MG63 (cell line): Measurements from ENCODE around the gene MYO1G. TPM values are rescaled to one million over a fixed set of nuclear protein-coding genes. Genes with fewer than 3 reads are reported as not detected.
"Not testable (repeated sequence)": the region's sequence is repeated elsewhere in the genome, so short reads cannot be mapped to it uniquely, and the experiment has no call there.

ENCODE experiments used
- DNase-seq: peaks from one replicate; pipeline ENCODE4 v3.0.0-alpha.2; 2020
- H3K27me3 ChIP-seq: fragments of 250-450 bp; sonication (Bioruptor Pico); 2 replicates; pipeline ENCODE4 v1.5.1; 2020; ENCODE audit warnings: mild to moderate bottlenecking, moderate library complexity
- H3K36me3 ChIP-seq: fragments of 250-450 bp; sonication (Bioruptor Pico); 2 replicates; pipeline ENCODE4 v1.5.1; 2020; ENCODE audit warnings: mild to moderate bottlenecking, moderate library complexity
- H3K4me3 ChIP-seq: fragments of 250-450 bp; sonication (Bioruptor Pico); 2 replicates; pipeline ENCODE4 v1.5.1; 2020; ENCODE audit warnings: mild to moderate bottlenecking, moderate library complexity
- H3K9me3 ChIP-seq: fragments of 250-450 bp; sonication (Bioruptor Pico); 2 replicates; pipeline ENCODE4 v1.5.1; 2020; ENCODE audit warnings: mild to moderate bottlenecking, moderate library complexity
- total RNA-seq: library from RNA; depleted of rRNA; stranded (reverse); fragments of >200 nt; shearing (Covaris generic); gene quantifications from 2 replicates; pipeline ENCODE4 v1.2.3, GENCODE V29; 2014; ENCODE audit warnings: low replicate concordance; rRNA removed

MYO1G gene
- 0.03 TPM in 1 of 2 replicates, not detected in the other for total RNA-seq

GRCh38 chr7:44978511-44979366, at the start of gene MYO1G:
MYO1G (minus strand) TSS chr7:44979015; CDS start chr7:44978961, 54 bp downstream.
- H3K27me3 ChIP-seq, result no peaks in the 10 kb centered on the region
- no peak within 1 kb of the TSS for H3K4me3 ChIP-seq
- peaks cover 27% of the 10 kb centered on the region for H3K36me3 ChIP-seq
- H3K9me3 ChIP-seq, result no peaks in the 10 kb centered on the region
- DNase-seq, result no peak

GRCh38 chr7:45028138-45028919, 49.5 kb upstream of the MYO1G start:
- H3K36me3 ChIP-seq, result peaks cover 9% of the 10 kb centered on the region
- no peak overlapping the region for H3K4me3 ChIP-seq
- DNase-seq, result no peak
- H3K27me3 ChIP-seq, result no peaks in the 10 kb centered on the region
- no peaks in the 10 kb centered on the region for H3K9me3 ChIP-seq

- H3K9me3 ChIP-seq, result no peaks in the 10 kb centered on the region
- H3K27me3 ChIP-seq, result no peaks in the 10 kb centered on the region
- H3K36me3 ChIP-seq, result peaks cover 9% of the 10 kb centered on the region
- H3K4me3 ChIP-seq, result no peak overlapping the region
- DNase-seq, result no peak
Observed at GRCh38 chr7:45027774-45028114, 48.9 kb upstream of the MYO1G start.

- no peak for DNase-seq
- Histone ChIP-seq H3K36me3 (peaks cover 9% of the 10 kb centered on the region), H3K27me3 (no peaks in the 10 kb centered on the region), H3K9me3 (no peaks in the 10 kb centered on the region), H3K4me3 (no peak overlapping the region)
Observed at GRCh38 chr7:45026984-45027773, 48.4 kb upstream of the MYO1G start.

- DNase-seq, result no peak
- no peaks in the 10 kb centered on the region for H3K27me3 ChIP-seq
- H3K4me3 ChIP-seq, result no peak overlapping the region
- no peaks in the 10 kb centered on the region for H3K9me3 ChIP-seq
- peaks cover 9% of the 10 kb centered on the region for H3K36me3 ChIP-seq
Observed at GRCh38 chr7:45026013-45026412, 47.2 kb upstream of the MYO1G start.

GRCh38 chr7:45025473-45025872, 46.7 kb upstream of the MYO1G start:
- H3K27me3 ChIP-seq, H3K9me3 ChIP-seq, DNase-seq: not testable (repeated sequence)

GRCh38 chr7:45024126-45024744, 45.4 kb upstream of the MYO1G start:
- H3K36me3 ChIP-seq, result peaks cover 9% of the 10 kb centered on the region
- H3K4me3 ChIP-seq, result no peak overlapping the region
- DNase-seq, result no peak
- no peaks in the 10 kb centered on the region for H3K27me3 ChIP-seq
- H3K9me3 ChIP-seq, result no peaks in the 10 kb centered on the region

More at GRCh38 chr7:45025473-45025872, 46.7 kb upstream of the MYO1G start:
- H3K4me3 ChIP-seq, H3K36me3 ChIP-seq: not testable (repeated sequence)

GRCh38 chr7:45021604-45022296, 42.9 kb upstream of the MYO1G start:
- peak; percentile 9 for DNase-seq
- Histone ChIP-seq H3K9me3 (no peaks in the 10 kb centered on the region), H3K4me3 (no peak overlapping the region), H3K27me3 (no peaks in the 10 kb centered on the region), H3K36me3 (peaks cover 6% of the 10 kb centered on the region)

GRCh38 chr7:45020915-45021314, 42.1 kb upstream of the MYO1G start:
- Histone ChIP-seq H3K4me3 (no peak overlapping the region), H3K27me3 (no peaks in the 10 kb centered on the region), H3K9me3 (no peaks in the 10 kb centered on the region), H3K36me3 (peaks cover 6% of the 10 kb centered on the region)
- DNase-seq, result no peak

- peaks cover 3% of the 10 kb centered on the region for H3K36me3 ChIP-seq
- no peak overlapping the region for H3K4me3 ChIP-seq
- no peak for DNase-seq
- H3K9me3 ChIP-seq, result no peaks in the 10 kb centered on the region
- H3K27me3 ChIP-seq, result no peaks in the 10 kb centered on the region
Observed at GRCh38 chr7:45017253-45017652, 38.4 kb upstream of the MYO1G start.

- H3K36me3 ChIP-seq, result peaks cover 6% of the 10 kb centered on the region
- H3K4me3 ChIP-seq, result no peak overlapping the region
- DNase-seq, result no peak
- H3K9me3 ChIP-seq, result no peaks in the 10 kb centered on the region
- H3K27me3 ChIP-seq, result no peaks in the 10 kb centered on the region
Observed at GRCh38 chr7:45015313-45015712, 36.5 kb upstream of the MYO1G start.

GRCh38 chr7:45013465-45013967, 34.7 kb upstream of the MYO1G start:
- peaks cover 6% of the 10 kb centered on the region for H3K36me3 ChIP-seq
- no peak overlapping the region for H3K4me3 ChIP-seq
- H3K9me3 ChIP-seq, result no peaks in the 10 kb centered on the region
- DNase-seq, result no peak
- H3K27me3 ChIP-seq, result no peaks in the 10 kb centered on the region

GRCh38 chr7:45007571-45008328, 28.9 kb upstream of the MYO1G start:
- Histone ChIP-seq H3K27me3 (no peaks in the 10 kb centered on the region), H3K36me3 (peaks cover 3% of the 10 kb centered on the region; the same call in 1 of the 2 replicates), H3K9me3 (no peaks in the 10 kb centered on the region), H3K4me3 (no peak overlapping the region)
- DNase-seq, result no peak

GRCh38 chr7:45007106-45007505, 28.3 kb upstream of the MYO1G start:
- Histone ChIP-seq H3K4me3 (no peak overlapping the region), H3K36me3 (peaks cover 8% of the 10 kb centered on the region), H3K27me3 (no peaks in the 10 kb centered on the region), H3K9me3 (no peaks in the 10 kb centered on the region)
- DNase-seq, result no peak

- no peak for DNase-seq
- H3K27me3 ChIP-seq, result no peaks in the 10 kb centered on the region
- H3K9me3 ChIP-seq, result no peaks in the 10 kb centered on the region
- H3K36me3 ChIP-seq, result peaks cover 7% of the 10 kb centered on the region
- no peak overlapping the region for H3K4me3 ChIP-seq
Observed at GRCh38 chr7:45003789-45004188, 25.0 kb upstream of the MYO1G start.
